Hepatocyte (in vitro differentiated cells): ENCODE measurements around the gene SETX. TPM values are rescaled to one million over a fixed set of nuclear protein-coding genes. Genes with fewer than 3 reads are reported as not detected.

ENCODE experiments used
- DNase-seq: peaks from one replicate; pipeline ENCODE4 v3.0.0-alpha.2; 2016; ENCODE audit warnings: low spot score
- H2AFZ ChIP-seq: fragments of 200-600 bp; sonication (generic); 2 replicates; pipeline ENCODE4 v1.6.0; 2016; ENCODE audit warnings: antibody characterized with exemption, mild to moderate bottlenecking
- H3K27ac ChIP-seq: fragments of 200-600 bp; sonication (generic); 2 replicates; pipeline ENCODE4 v1.5.1; 2016; ENCODE audit warnings: mild to moderate bottlenecking
- H3K27me3 ChIP-seq: fragments of 200-600 bp; sonication (generic); 2 replicates; pipeline ENCODE4 v1.6.1; 2016
- H3K36me3 ChIP-seq: fragments of 200-600 bp; sonication (generic); replicated peaks from 2 replicates; pipeline ENCODE4 v1.5.1; 2016; ENCODE audit warnings: low read depth; ENCODE audit not compliant: insufficient read depth
- H3K4me1 ChIP-seq: fragments of 200-600 bp; sonication (generic); 2 replicates; pipeline ENCODE4 v1.5.1; 2016; ENCODE audit warnings: mild to moderate bottlenecking, moderate library complexity; ENCODE audit not compliant: insufficient read depth
- H3K4me2 ChIP-seq: fragments of 200-600 bp; sonication (generic); 2 replicates; pipeline ENCODE4 v1.6.0; 2016
- H3K4me3 ChIP-seq: fragments of 200-600 bp; sonication (generic); 2 replicates; pipeline ENCODE4 v1.5.1; 2016; ENCODE audit warnings: mild to moderate bottlenecking
- H3K79me2 ChIP-seq: fragments of 200-600 bp; sonication (generic); 2 replicates; pipeline ENCODE4 v1.6.0; 2017; ENCODE audit warnings: mild to moderate bottlenecking
- H3K9me2 ChIP-seq: fragments of 200-600 bp; sonication (generic); replicated peaks from 2 replicates; pipeline ENCODE4 v1.6.0; 2017; ENCODE audit warnings: mild to moderate bottlenecking; ENCODE audit not compliant: insufficient read depth
- H3K9me3 ChIP-seq: fragments of 200-600 bp; sonication (generic); 2 replicates; pipeline ENCODE4 v1.5.1; 2016; ENCODE audit warnings: low read depth, mild to moderate bottlenecking
- H4K20me1 ChIP-seq: fragments of 200-600 bp; sonication (generic); 2 replicates; pipeline ENCODE4 v1.6.0; 2016; ENCODE audit warnings: mild to moderate bottlenecking; ENCODE audit not compliant: insufficient read depth, poor library complexity, severe bottlenecking
- CTCF ChIP-seq: fragments of 200-600 bp; sonication (generic); IDR thresholded peaks from 2 replicates; pipeline ENCODE4 v1.5.1; 2016; ENCODE audit warnings: antibody characterized with exemption, mild to moderate bottlenecking; ENCODE audit not compliant: poor library complexity
- EZH2 ChIP-seq: fragments of 200-600 bp; sonication (generic); IDR thresholded peaks from 2 replicates; pipeline ENCODE4 v1.6.1; 2016; ENCODE audit warnings: antibody characterized with exemption, mild to moderate bottlenecking, borderline replicate concordance
- EZH2phosphoT487 ChIP-seq: fragments of 200-600 bp; sonication (generic); IDR thresholded peaks from one replicate; pipeline ENCODE4 v1.6.1; 2018; ENCODE audit warnings: antibody characterized with exemption, mild to moderate bottlenecking, low read depth, moderate library complexity; ENCODE audit not compliant: unreplicated experiment, severe bottlenecking
- WGBS: methylation state at CpG from one replicate; pipeline ENCODE4 v1.1.6; 2016; ENCODE audit warnings: low lambda C conversion rate; ENCODE audit errors: missing lambda C conversion rate; 5-methylcytosine and 5-hydroxymethylcytosine counted together
- polyA plus RNA-seq: library from polyadenylated mRNA; unstranded; fragments of >200 nt; fragmentation: Nextera tagmentation; extraction: Ambion mirVana; gene quantifications from 2 replicates; pipeline ENCODE4 v1.2.1, GENCODE V29; 2016
- total RNA-seq: library from RNA; depleted of rRNA; stranded (reverse); fragments of >200 nt; gene quantifications from 2 replicates; pipeline ENCODE4 v1.2.3, GENCODE V29; 2014

The SETX gene
- total and polyA plus RNA-seq, 2 experiments from 2014 or later = 12.0 to 61.0 TPM

GRCh38 chr9:132241840-132242620 lies 112.8 kb downstream of the SETX start:
- Histone ChIP-seq H4K20me1 (no peaks in the 10 kb centered on the region), H3K9me3 (no peaks in the 10 kb centered on the region), H3K79me2 (no peaks in the 10 kb centered on the region), H3K36me3 (no peaks in the 10 kb centered on the region), H3K4me1 (peaks cover 17% of the 10 kb centered on the region), H2AFZ (peak overlapping the region; percentile 93), H3K27me3 (no peaks in the 10 kb centered on the region), H3K4me3 (peak overlapping the region; percentile 85), H3K9me2 (no peaks in the 10 kb centered on the region), H3K4me2 (peak overlapping the region; percentile 97), H3K27ac (no peak overlapping the region)
- 6% methylated on average over 19 of the region's 81 CpGs for WGBS
- no peak for TF ChIP-seq EZH2
- TF ChIP-seq CTCF = no peak
- TF ChIP-seq EZH2phosphoT487 = no peak
- peak; percentile 43 for DNase-seq

- 0% methylated on average over 9 of the region's 33 CpGs for WGBS
- no peak for DNase-seq
- Histone ChIP-seq H3K36me3 (no peaks in the 10 kb centered on the region), H3K27ac (no peak overlapping the region), H2AFZ (peak overlapping the region; percentile 11), H3K9me2 (no peaks in the 10 kb centered on the region), H3K4me3 (peak overlapping the region; percentile 85), H4K20me1 (no peaks in the 10 kb centered on the region), H3K79me2 (no peaks in the 10 kb centered on the region), H3K4me2 (peak overlapping the region; percentile 97), H3K27me3 (no peaks in the 10 kb centered on the region), H3K9me3 (no peaks in the 10 kb centered on the region), H3K4me1 (peaks cover 17% of the 10 kb centered on the region)
- TF ChIP-seq CTCF = no peak
- TF ChIP-seq EZH2 = no peak
- TF ChIP-seq EZH2phosphoT487 = no peak
Measured at GRCh38 chr9:132241483-132241839, 113.3 kb downstream of the SETX start.

GRCh38 chr9:132240841-132241482 lies 113.8 kb downstream of the SETX start:
- Histone ChIP-seq H3K27me3 (no peaks in the 10 kb centered on the region), H3K9me2 (no peaks in the 10 kb centered on the region), H2AFZ (peak overlapping the region; percentile 18), H3K36me3 (no peaks in the 10 kb centered on the region), H3K4me1 (peaks cover 16% of the 10 kb centered on the region), H3K79me2 (no peaks in the 10 kb centered on the region), H4K20me1 (no peaks in the 10 kb centered on the region), H3K4me3 (peak overlapping the region; percentile 85), H3K27ac (no peak overlapping the region), H3K9me3 (no peaks in the 10 kb centered on the region), H3K4me2 (peak overlapping the region; percentile 97)
- TF ChIP-seq CTCF = no peak
- no peak for TF ChIP-seq EZH2
- no peak for TF ChIP-seq EZH2phosphoT487
- WGBS = 11% methylated on average over 26 of the region's 63 CpGs
- DNase-seq = peak; percentile 96
